Activated naive CD4-positive, alpha-beta T cell treated with anti-CD3 and anti-CD28 coated beads, Interleukin-2, amount 50 U/mL, for 16 hours (primary cell): ENCODE results near the gene IGFALS.

Experiments used
- DNase-seq: peaks from one replicate; pipeline ENCODE4 v3.0.0-alpha.2; 2020

The IGFALS gene

DNA sequence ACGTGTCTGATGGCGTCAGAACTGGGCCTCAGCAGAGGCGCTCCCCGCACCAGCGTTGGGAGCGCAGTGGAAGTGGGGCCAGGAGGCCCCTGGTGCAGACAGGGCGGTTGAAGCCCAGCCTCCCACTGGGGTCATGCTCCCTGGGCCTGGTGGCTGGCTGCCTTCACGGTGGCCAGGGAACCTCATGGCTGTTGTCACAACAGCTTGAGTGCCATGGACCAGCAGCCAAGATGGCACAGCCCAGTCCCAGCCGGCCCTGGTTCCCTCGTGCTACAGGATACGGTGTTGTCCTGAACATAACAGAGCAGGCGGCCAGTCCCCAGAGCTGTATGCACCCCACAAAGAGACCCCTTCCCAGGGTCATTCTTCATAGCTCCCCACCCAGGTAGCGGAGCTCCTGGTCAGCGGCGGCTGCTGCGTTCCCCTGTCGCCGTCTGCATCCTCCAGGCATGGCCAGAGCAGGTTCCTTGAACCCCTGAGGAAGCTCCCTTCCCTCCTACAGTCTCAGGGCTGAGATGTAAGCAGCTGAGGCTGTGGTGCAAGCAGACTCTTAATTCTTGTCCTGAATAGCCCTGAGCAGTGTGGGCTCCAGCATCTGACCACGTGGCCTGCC is 51.8 kb downstream of the IGFALS start:
- DNase-seq = no peak

DNA sequence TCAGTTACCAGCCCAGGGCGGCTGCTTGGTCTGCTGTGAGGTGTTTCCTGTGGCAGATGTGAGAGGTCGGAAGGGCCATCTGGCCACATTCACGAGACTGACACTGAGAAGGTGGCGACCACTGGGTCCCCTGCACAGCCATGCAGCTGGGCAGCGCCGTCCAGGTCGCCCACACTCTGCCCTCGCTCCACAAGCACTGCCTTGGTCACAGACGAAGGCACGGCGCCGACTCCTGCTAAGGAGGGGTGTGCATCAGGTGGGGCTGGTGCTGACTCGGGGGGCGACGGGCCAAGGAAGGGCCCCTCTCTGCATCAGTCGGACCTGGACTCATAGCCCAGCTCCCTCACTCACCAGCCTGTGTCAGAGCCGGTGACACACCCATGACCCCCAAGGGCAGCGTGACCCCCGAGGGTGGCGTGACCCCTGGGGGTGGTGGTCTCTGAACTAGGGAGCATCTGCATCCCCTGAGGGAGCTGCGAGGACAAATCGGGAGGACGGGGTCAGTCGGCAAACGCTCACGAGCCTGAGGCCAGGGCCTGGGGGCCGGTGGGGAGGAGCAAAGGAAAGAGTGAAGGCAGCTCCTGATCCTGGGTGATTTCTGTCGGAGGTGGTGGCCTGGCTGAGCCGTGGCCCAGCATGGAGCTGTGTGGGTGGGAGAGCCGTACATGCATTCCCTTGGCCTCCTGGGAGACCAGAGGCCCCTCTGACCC is 52.6 kb downstream of the IGFALS start:
- DNase-seq = no peak
